Activated CD8-positive, alpha-beta memory T cell treated with anti-CD3 and anti-CD28 coated beads for 36 hours (primary cell): ENCODE data around the gene CEBPA. TPM values are rescaled to one million over a fixed set of nuclear protein-coding genes. Genes with fewer than 3 reads are reported as not detected.
"Not testable (repeated sequence)": the region's sequence is repeated elsewhere in the genome, so short reads cannot be mapped to it uniquely, and the experiment has no call there.

Source experiments
- CTCF ChIA-PET: fragments of 350-600 bp; sonication (Branson Sonifier 250); formaldehyde crosslinking; loops from one replicate; lab custom pipeline; 2021; ENCODE audit warnings: antibody characterized with exemption; lab: Charles Lee
- POLR2A ChIA-PET: fragments of 350-600 bp; sonication (Branson Sonifier 250); formaldehyde crosslinking; loops from one replicate; lab custom pipeline; 2021; ENCODE audit warnings: antibody characterized with exemption; lab: Charles Lee
- total RNA-seq, 2 experiments: library from RNA; stranded (reverse); gene quantifications; one replicate each; pipeline ENCODE4 v1.2.3, GENCODE V29; 2021

Gene CEBPA
- total RNA-seq, 2 experiments from 2014 or later = 0.61 to 0.80 TPM

GRCh38 chr19:33303791-33304345 is 1.5 kb upstream of the CEBPA start:
- POLR2A ChIA-PET = no interaction called here

GRCh38 chr19:33302974-33303790 is 848 bp upstream of the CEBPA start:
- ChIA-PET POLR2A (interaction anchor here (0.9 kb wide), 1 partner anchor 67 kb away, joined by 3 read pairs; no protein-coding TSS in a partner anchor), CTCF (interaction anchor here (0.9 to 1.6 kb wide), 11 partner anchors 8 to 89 kb away, joined by 3 to 7 read pairs (median 4); partner anchors contain the start of gene CEBPG)

More at GRCh38 chr19:33303791-33304345, 1.5 kb upstream of the CEBPA start:
- CTCF ChIA-PET = interaction anchor here (0.9 to 1.6 kb wide), 5 partner anchors 7 to 62 kb away, joined by 3 to 7 read pairs (median 4); no protein-coding TSS in a partner anchor

GRCh38 chr19:33301900-33302174 is 497 bp downstream of the CEBPA start:
- ChIA-PET CTCF (interaction anchor here (1.2 to 1.4 kb wide), 4 partner anchors 12 to 87 kb away, joined by 4 to 6 read pairs (median 4); no protein-coding TSS in a partner anchor), POLR2A (no interaction called here)

- ChIA-PET CTCF (no interaction called here), POLR2A (no interaction called here)
Measured at GRCh38 chr19:33301144-33301899, 1.0 kb downstream of the CEBPA start.

- ChIA-PET CTCF (no interaction called here), POLR2A (no interaction called here)
Measured at GRCh38 chr19:33300894-33301143, 1.5 kb downstream of the CEBPA start.

GRCh38 chr19:33300009-33300893 is 2.1 kb downstream of the CEBPA start:
- CTCF ChIA-PET = interaction anchor here (1.0 kb wide), 1 partner anchor 65 kb away, joined by 3 read pairs; no protein-coding TSS in a partner anchor
- POLR2A ChIA-PET = no interaction called here

- POLR2A ChIA-PET = no interaction called here
Measured at GRCh38 chr19:33299051-33299688, 3.2 kb downstream of the CEBPA start.

GRCh38 chr19:33298146-33298911 is 4.0 kb downstream of the CEBPA start:
- ChIA-PET CTCF (no interaction called here), POLR2A (no interaction called here)

More at GRCh38 chr19:33299051-33299688, 3.2 kb downstream of the CEBPA start:
- CTCF ChIA-PET = interaction anchor here (0.6 to 1.0 kb wide), 2 partner anchors 14 to 64 kb away, joined by 3 read pairs; no protein-coding TSS in a partner anchor

GRCh38 chr19:33297401-33298145 is 4.8 kb downstream of the CEBPA start:
- ChIA-PET CTCF (no interaction called here), POLR2A (no interaction called here)

GRCh38 chr19:33296488-33296971 is 5.8 kb downstream of the CEBPA start:
- ChIA-PET POLR2A (no interaction called here), CTCF (interaction anchor here (0.6 kb wide), 1 partner anchor 1739 kb away, joined by 5 read pairs; no protein-coding TSS in a partner anchor)

GRCh38 chr19:33295621-33296487 is 6.5 kb downstream of the CEBPA start:
- ChIA-PET POLR2A (no interaction called here), CTCF (no interaction called here)

- POLR2A ChIA-PET, CTCF ChIA-PET: not testable (repeated sequence)
Measured at GRCh38 chr19:33295046-33295445, 7.3 kb downstream of the CEBPA start.

- CTCF ChIA-PET = no interaction called here
- POLR2A ChIA-PET = no interaction called here
Measured at GRCh38 chr19:33294058-33294798, 8.1 kb downstream of the CEBPA start.

GRCh38 chr19:33293255-33294057 is 8.9 kb downstream of the CEBPA start:
- CTCF ChIA-PET = no interaction called here
- POLR2A ChIA-PET = no interaction called here
